Panc1 (cell line): ENCODE measurements around the gene DDX39B.

ENCODE experiments used
- TF ChIP-seq, protein P1 (sequence below), 2 experiments: IDR thresholded peaks; 2 replicates each; pipeline ENCODE4 v1.6.1; 2011 to 2012; ENCODE audit warnings: low read depth in 2 of 2, control low read depth in 1 of 2, low read length in 1 of 2, mild to moderate bottlenecking in 1 of 2, moderate library complexity in 1 of 2; ENCODE audit not compliant: insufficient read depth in 1 of 2
- TF ChIP-seq, protein P2 (sequence below): fragments of 450-650 bp; IDR thresholded peaks from 2 replicates; pipeline ENCODE4 v1.5.1; 2017; ENCODE audit warnings: mild to moderate bottlenecking

DNA sequence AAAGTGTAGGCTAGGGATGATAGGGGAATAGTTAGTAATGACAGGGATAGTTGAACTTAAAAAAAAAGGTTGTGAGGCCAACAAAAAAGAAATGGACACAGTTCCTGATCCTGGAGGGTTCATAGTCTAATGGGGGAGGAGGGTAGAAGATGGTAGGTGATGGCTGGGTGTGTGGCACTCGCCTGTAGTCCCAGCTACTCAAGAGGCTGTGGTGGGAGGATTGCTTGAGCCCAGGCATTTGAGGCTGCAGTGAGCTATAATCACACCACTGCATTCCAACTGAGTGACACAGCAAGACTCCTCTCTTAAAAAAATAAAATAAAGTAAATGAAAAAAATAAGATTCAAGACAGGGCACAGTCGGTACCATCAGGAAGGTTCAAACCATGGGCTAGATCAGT lies 46.2 kb downstream of the DDX39B start:
- TF ChIP-seq, protein P1, sequence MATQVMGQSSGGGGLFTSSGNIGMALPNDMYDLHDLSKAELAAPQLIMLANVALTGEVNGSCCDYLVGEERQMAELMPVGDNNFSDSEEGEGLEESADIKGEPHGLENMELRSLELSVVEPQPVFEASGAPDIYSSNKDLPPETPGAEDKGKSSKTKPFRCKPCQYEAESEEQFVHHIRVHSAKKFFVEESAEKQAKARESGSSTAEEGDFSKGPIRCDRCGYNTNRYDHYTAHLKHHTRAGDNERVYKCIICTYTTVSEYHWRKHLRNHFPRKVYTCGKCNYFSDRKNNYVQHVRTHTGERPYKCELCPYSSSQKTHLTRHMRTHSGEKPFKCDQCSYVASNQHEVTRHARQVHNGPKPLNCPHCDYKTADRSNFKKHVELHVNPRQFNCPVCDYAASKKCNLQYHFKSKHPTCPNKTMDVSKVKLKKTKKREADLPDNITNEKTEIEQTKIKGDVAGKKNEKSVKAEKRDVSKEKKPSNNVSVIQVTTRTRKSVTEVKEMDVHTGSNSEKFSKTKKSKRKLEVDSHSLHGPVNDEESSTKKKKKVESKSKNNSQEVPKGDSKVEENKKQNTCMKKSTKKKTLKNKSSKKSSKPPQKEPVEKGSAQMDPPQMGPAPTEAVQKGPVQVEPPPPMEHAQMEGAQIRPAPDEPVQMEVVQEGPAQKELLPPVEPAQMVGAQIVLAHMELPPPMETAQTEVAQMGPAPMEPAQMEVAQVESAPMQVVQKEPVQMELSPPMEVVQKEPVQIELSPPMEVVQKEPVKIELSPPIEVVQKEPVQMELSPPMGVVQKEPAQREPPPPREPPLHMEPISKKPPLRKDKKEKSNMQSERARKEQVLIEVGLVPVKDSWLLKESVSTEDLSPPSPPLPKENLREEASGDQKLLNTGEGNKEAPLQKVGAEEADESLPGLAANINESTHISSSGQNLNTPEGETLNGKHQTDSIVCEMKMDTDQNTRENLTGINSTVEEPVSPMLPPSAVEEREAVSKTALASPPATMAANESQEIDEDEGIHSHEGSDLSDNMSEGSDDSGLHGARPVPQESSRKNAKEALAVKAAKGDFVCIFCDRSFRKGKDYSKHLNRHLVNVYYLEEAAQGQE (IDR thresholded peaks at IDR 0.05; ENCODE audit: insufficient read depth in 1 of 2, low read depth in 2 of 2, low read length in 1 of 2), result no peak
- TF ChIP-seq, protein P2, sequence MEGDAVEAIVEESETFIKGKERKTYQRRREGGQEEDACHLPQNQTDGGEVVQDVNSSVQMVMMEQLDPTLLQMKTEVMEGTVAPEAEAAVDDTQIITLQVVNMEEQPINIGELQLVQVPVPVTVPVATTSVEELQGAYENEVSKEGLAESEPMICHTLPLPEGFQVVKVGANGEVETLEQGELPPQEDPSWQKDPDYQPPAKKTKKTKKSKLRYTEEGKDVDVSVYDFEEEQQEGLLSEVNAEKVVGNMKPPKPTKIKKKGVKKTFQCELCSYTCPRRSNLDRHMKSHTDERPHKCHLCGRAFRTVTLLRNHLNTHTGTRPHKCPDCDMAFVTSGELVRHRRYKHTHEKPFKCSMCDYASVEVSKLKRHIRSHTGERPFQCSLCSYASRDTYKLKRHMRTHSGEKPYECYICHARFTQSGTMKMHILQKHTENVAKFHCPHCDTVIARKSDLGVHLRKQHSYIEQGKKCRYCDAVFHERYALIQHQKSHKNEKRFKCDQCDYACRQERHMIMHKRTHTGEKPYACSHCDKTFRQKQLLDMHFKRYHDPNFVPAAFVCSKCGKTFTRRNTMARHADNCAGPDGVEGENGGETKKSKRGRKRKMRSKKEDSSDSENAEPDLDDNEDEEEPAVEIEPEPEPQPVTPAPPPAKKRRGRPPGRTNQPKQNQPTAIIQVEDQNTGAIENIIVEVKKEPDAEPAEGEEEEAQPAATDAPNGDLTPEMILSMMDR, result no peak
